ENCODE results near the gene KRT4. TPM values are rescaled to one million over a fixed set of nuclear protein-coding genes. Genes with fewer than 3 reads are reported as not detected.

The KRT4 gene
- total RNA-seq, 1 experiment from 2014 or later: 5.2 TPM

GRCh38 chr12:52798671-52799504, 15.0 kb downstream of the KRT4 start:
- intact Hi-C loops (cut with micrococcal nuclease; ENCODE audit: unreplicated experiment): loop anchor here (2.0 kb wide), 1 partner anchor 66 kb away; no protein-coding TSS in a partner anchor
- H3K27me3 ChIP-seq (replicated peaks; ENCODE audit: control insufficient read depth, insufficient read depth, low read length): no peaks in the 10 kb centered on the region
- Mint-ChIP-seq H3K27ac (ENCODE audit: unreplicated experiment) (peak overlapping the region; percentile 2), H3K4me1 (ENCODE audit: low read depth, unreplicated experiment) (peaks cover 28% of the 10 kb centered on the region), H3K36me3 (ENCODE audit: insufficient read depth, unreplicated experiment) (no peaks in the 10 kb centered on the region), H3K27me3 (ENCODE audit: insufficient read depth, unreplicated experiment) (no peaks in the 10 kb centered on the region), H3K9me3 (ENCODE audit: unreplicated experiment) (peaks cover 10% of the 10 kb centered on the region), H3K4me3 (ENCODE audit: unreplicated experiment) (no peak overlapping the region)
- ChIA-PET CTCF (no interaction called here), POLR2A (no interaction called here)
- peak in 1 of 2 experiments; percentile 24 for DNase-seq
- no peak for TF ChIP-seq CTCF (IDR thresholded peaks at IDR 0.05; ENCODE audit: insufficient read depth in 1 of 2, low read depth in 1 of 2, low read length in 1 of 2, severe bottlenecking in 1 of 2, unreplicated experiment in 1 of 2)
- no TSS peak for BruUV-seq (replicated peaks)
- H3K4me1 ChIP-seq: peaks cover 21% of the 10 kb centered on the region
- H3K36me3 ChIP-seq (ENCODE audit: control insufficient read depth, insufficient read depth, low read length): no peaks in the 10 kb centered on the region
- H3K4me3 ChIP-seq (ENCODE audit: low read depth, low read length): no peak overlapping the region
- H3K9me3 ChIP-seq: no peaks in the 10 kb centered on the region

- Histone ChIP-seq H3K36me3 (ENCODE audit: control insufficient read depth, insufficient read depth, low read length) (no peaks in the 10 kb centered on the region), H3K9me3 (no peaks in the 10 kb centered on the region), H3K4me3 (ENCODE audit: low read depth, low read length) (no peak overlapping the region), H3K4me1 (peaks cover 21% of the 10 kb centered on the region), H3K27me3 (replicated peaks; ENCODE audit: control insufficient read depth, insufficient read depth, low read length) (no peaks in the 10 kb centered on the region)
- no peak overlapping the region for H3K4me3 Mint-ChIP-seq (ENCODE audit: unreplicated experiment)
- no peaks in the 10 kb centered on the region for H3K36me3 Mint-ChIP-seq (ENCODE audit: insufficient read depth, unreplicated experiment)
- no peak for TF ChIP-seq CTCF (IDR thresholded peaks at IDR 0.05; ENCODE audit: insufficient read depth in 1 of 2, low read depth in 1 of 2, low read length in 1 of 2, severe bottlenecking in 1 of 2, unreplicated experiment in 1 of 2)
- H3K4me1 Mint-ChIP-seq (ENCODE audit: low read depth, unreplicated experiment): peaks cover 28% of the 10 kb centered on the region
- ChIA-PET POLR2A (no interaction called here), CTCF (no interaction called here)
- H3K27me3 Mint-ChIP-seq (ENCODE audit: insufficient read depth, unreplicated experiment): no peaks in the 10 kb centered on the region
- no peak overlapping the region for H3K27ac Mint-ChIP-seq (ENCODE audit: unreplicated experiment)
- H3K9me3 Mint-ChIP-seq (ENCODE audit: unreplicated experiment): peaks cover 5% of the 10 kb centered on the region
- intact Hi-C loops (cut with micrococcal nuclease; ENCODE audit: unreplicated experiment): loop anchor here (2.0 kb wide), 1 partner anchor 67 kb away; no protein-coding TSS in a partner anchor
- DNase-seq: no peak
- no TSS peak for BruUV-seq (replicated peaks)
These were observed 15.8 kb downstream of the KRT4 start for GRCh38 chr12:52798003-52798670.

GRCh38 chr12:52797529-52797894, 16.4 kb downstream of the KRT4 start:
- H3K9me3 Mint-ChIP-seq (ENCODE audit: unreplicated experiment): no peaks in the 10 kb centered on the region
- H3K27me3 Mint-ChIP-seq (ENCODE audit: insufficient read depth, unreplicated experiment): no peaks in the 10 kb centered on the region
- Histone ChIP-seq H3K27me3 (replicated peaks; ENCODE audit: control insufficient read depth, insufficient read depth, low read length) (no peaks in the 10 kb centered on the region), H3K4me1 (peaks cover 21% of the 10 kb centered on the region), H3K4me3 (ENCODE audit: low read depth, low read length) (no peak overlapping the region), H3K36me3 (ENCODE audit: control insufficient read depth, insufficient read depth, low read length) (no peaks in the 10 kb centered on the region), H3K9me3 (no peaks in the 10 kb centered on the region)
- BruUV-seq (replicated peaks): no TSS peak
- CTCF ChIA-PET: no interaction called here
- H3K27ac Mint-ChIP-seq (ENCODE audit: unreplicated experiment): no peak overlapping the region
- TF ChIP-seq CTCF (IDR thresholded peaks at IDR 0.05; ENCODE audit: insufficient read depth in 1 of 2, low read depth in 1 of 2, low read length in 1 of 2, severe bottlenecking in 1 of 2, unreplicated experiment in 1 of 2): no peak
- no peak overlapping the region for H3K4me3 Mint-ChIP-seq (ENCODE audit: unreplicated experiment)
- intact Hi-C loops (cut with micrococcal nuclease; ENCODE audit: unreplicated experiment): no loop called here
- peaks cover 28% of the 10 kb centered on the region for H3K4me1 Mint-ChIP-seq (ENCODE audit: low read depth, unreplicated experiment)
- POLR2A ChIA-PET: no interaction called here
- no peaks in the 10 kb centered on the region for H3K36me3 Mint-ChIP-seq (ENCODE audit: insufficient read depth, unreplicated experiment)
- no peak for DNase-seq
